Measurements from ENCODE around the gene SIRT2.

The SIRT2 gene

DNA sequence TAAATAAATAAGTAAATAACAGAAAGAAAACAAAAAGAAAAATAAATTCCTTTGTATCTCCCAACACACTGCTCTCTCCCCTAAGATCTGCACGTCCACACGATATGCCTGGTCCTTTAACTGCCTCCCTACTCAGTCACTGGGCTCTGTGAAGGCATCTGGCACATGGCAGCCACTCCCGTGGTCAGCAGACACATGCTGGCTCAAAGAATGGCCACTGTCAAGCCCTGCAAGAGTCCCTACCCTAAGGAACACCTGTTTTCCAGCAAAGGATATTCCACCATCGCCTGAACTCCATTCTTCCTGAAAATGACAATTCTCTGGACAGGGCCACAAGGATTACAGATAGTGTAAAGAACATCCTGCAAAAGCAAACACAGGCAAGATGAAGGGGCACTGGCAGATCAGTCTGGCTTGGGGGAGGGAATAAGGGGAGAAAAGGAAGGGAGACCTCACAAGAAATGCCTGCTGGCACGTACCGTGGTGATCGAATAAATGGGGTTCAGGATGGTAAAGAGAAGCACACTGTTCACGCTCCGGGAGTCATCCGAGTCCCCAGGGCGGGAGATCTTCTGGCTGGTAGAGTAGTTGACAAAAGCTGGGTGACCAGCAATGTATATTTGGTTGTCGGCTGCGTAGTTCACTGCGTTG lies 53.9 kb downstream of the SIRT2 start:
- DNase-seq (ENCODE audit: low read depth in 2 of 3, low spot score in 2 of 3): no peak

GRCh38 chr19:38844093-38844686 lies 55.2 kb downstream of the SIRT2 start:
- no peak for DNase-seq (ENCODE audit: low read depth in 2 of 3, low spot score in 2 of 3)

GRCh38 chr19:38843175-38843758 lies 56.2 kb downstream of the SIRT2 start:
- no peak for DNase-seq (ENCODE audit: low read depth in 2 of 3, low spot score in 2 of 3)

GRCh38 chr19:38842439-38843174 lies 56.8 kb downstream of the SIRT2 start:
- peak in 1 of 3 experiments; percentile 43 for DNase-seq (ENCODE audit: low read depth in 2 of 3, low spot score in 2 of 3)

DNA sequence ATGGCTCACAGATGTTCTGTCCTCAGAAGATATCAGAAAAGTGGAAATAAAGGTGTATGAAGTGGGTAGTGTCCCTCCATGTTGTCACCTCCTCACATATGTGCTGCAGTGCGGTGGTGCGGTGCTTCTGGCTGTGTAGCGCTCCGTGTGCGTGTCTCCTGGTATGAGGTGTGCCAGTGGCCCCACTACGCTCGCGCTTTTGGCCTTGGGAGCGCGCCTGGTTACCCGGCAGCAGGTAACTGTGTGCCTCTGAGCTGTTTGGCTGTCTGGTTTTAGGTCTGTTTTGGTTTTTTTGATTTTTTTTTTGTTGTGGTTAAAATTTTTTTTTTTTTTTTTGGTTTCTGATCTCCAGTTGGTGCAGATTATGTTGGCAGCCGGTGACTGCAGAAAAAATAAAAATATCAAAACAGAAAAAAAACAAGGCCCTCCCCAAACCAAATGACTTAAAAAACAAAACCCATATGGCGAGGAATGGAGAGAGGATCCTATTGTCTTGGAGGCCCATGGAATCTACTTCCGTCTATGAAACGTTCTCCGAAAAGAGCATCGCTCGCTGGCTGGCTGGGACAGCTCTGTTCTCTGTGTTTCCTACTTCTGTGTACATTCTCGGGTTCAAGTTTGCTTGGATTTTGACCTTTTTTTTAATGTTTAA lies 57.5 kb downstream of the SIRT2 start:
- DNase-seq (ENCODE audit: low read depth in 2 of 3, low spot score in 2 of 3): no peak

- no peak for DNase-seq (ENCODE audit: low read depth in 2 of 3, low spot score in 2 of 3)
Measured at GRCh38 chr19:38841180-38841766, 58.1 kb downstream of the SIRT2 start.

GRCh38 chr19:38840583-38840968 lies 58.8 kb downstream of the SIRT2 start:
- DNase-seq (ENCODE audit: low read depth in 2 of 3, low spot score in 2 of 3): no peak

- DNase-seq (ENCODE audit: low read depth in 2 of 3, low spot score in 2 of 3): no peak
Measured at GRCh38 chr19:38839816-38840582, 59.4 kb downstream of the SIRT2 start.

DNA sequence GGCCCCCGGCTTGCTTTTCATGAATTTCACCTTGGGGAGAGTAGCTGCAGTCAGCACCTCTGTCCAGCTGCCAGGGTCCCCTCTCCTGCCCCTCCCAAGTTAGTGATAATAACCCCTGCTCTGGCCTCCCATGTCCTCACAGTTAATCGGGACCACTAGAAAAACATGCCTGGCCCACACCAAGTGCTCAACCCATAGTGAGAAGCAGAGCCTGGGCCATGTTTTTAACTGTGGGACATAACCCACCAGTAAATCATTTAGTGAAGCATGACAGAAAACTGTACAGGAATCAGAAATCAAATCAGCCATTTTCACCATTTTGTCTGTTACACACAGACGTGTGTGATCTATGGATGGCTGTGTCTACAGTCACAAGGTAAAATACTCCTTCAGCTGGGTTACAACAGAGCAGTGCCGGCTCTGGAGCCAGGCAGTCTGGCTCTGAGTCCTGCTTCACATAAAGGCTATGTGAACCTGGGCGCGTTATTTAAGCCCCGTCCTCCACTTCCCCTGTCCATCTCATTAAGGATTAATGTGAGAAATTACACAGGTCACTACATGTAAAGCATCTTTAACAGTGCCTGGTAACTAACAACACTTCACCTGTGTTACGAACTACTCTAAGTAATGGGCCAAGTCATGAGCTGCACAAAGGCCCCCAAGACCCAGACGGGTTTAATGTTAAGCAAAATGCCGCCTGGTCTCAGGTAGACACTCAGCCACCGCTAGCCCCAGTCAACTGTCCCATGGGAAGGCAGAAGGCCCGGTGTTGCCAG lies 60.2 kb downstream of the SIRT2 start:
- DNase-seq (ENCODE audit: low read depth in 2 of 3, low spot score in 2 of 3): no peak

- DNase-seq (ENCODE audit: low read depth in 2 of 3, low spot score in 2 of 3): peak in 1 of 3 experiments; percentile 55
Measured at GRCh38 chr19:38838208-38838985, 61.0 kb downstream of the SIRT2 start.

DNA sequence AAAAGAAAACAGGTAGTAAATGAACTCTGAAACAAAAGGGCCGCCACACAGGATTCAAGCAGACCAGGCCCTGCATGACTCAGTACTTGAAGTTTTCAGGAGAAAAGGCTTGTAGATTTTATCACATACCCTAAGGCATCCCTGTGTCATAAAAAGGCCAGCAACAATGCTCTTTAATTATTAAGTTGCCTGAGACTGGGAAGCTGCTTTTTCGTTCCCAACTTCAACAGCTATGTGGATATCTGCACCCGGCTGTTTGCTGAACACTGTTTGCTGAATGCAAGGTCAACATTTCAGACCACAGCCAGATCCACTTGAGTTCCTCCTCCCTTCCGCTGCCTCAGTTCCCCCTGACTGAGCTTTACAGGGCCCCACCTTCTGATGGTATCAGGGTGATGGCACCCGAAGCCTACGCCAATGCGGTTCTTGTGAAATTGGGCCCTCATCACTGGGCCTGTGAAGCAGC lies 61.7 kb downstream of the SIRT2 start:
- DNase-seq (ENCODE audit: low read depth in 2 of 3, low spot score in 2 of 3): no peak

- no peak for DNase-seq (ENCODE audit: low read depth in 2 of 3, low spot score in 2 of 3)
Measured at GRCh38 chr19:38836983-38837626, 62.3 kb downstream of the SIRT2 start.

GRCh38 chr19:38836159-38836982 lies 63.0 kb downstream of the SIRT2 start:
- no peak for DNase-seq (ENCODE audit: low read depth in 2 of 3, low spot score in 2 of 3)

DNA sequence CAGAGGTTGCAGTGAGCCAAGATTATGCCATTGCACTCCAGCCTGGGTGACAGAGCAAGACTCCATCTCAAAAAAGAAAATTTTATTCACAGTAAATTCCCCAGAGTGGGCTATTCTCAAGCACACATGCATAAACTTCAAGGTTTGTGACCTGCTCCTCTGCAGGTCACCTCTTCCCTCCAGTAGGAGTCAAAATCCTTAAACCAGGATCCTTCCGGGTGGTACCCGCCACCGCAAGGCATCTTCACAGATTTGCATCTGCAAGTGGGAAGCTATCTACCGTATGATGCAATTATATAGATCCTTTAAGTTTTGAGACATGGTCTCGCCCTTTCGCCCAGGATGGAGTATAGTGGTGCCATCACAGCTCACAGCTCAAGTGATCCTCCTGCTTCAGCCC lies 64.8 kb downstream of the SIRT2 start:
- DNase-seq (ENCODE audit: low read depth in 2 of 3, low spot score in 2 of 3): no peak

DNA sequence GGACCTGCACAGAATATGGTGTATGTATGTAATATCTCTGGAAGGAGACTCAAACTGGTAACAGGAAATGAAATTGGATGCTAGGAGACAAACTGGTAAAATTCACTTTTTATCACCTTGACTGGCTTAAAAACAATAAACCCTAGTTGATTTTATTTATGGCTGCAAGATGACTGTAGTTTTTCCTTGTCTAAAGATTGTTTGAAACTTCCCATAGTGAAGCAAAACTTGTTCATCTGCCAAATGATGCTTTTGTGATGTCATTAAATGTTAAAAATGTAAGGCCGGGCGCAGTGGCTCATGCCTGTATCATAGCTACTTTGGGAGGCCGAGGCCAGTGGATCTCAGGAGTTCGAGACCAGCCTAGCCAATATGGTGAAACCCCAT lies 65.3 kb downstream of the SIRT2 start:
- no peak for DNase-seq (ENCODE audit: low read depth in 2 of 3, low spot score in 2 of 3)

DNA sequence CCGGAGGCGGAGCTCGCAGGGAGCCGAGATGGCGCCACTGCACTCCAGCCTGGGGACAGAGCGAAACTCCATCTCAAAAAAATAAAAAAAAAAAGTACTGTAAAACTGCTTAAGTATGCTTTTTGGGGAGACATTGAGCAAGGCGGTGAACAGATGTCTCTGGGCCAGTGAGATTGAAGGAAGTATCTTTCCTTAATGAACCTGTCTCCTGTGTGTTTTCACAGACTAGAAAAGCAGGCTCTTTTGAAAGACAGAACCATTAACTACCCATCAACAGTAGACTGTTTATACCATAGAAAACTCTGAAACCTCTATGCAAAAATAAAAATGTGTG lies 66.4 kb downstream of the SIRT2 start:
- DNase-seq (ENCODE audit: low read depth in 2 of 3, low spot score in 2 of 3): no peak

DNA sequence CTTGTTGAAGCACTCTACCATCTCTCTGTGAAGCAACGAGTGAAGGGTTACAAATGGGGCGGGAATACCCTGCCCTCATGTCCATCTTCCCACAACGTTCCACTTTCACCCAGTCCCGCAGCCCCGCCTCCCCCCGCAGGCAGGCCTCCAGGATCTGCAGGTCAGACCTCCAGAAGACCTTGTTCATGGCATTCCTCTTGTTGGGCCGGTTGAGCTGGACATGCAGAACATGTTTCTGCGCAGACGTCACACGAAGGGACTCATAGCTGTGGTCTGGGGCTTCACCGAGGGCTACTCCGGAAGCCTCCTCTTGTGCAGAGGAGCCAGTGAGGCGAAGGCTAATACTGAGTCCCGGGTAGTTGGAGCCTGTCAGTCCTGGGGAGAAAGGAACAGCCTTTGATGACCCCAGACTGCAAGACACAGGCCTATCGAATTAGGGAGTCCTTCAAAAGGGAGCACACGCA lies 68.2 kb downstream of the SIRT2 start:
- DNase-seq (ENCODE audit: low read depth in 2 of 3, low spot score in 2 of 3): no peak
